ENCODE results near the gene ATP2C1.

Gene ATP2C1

DNA sequence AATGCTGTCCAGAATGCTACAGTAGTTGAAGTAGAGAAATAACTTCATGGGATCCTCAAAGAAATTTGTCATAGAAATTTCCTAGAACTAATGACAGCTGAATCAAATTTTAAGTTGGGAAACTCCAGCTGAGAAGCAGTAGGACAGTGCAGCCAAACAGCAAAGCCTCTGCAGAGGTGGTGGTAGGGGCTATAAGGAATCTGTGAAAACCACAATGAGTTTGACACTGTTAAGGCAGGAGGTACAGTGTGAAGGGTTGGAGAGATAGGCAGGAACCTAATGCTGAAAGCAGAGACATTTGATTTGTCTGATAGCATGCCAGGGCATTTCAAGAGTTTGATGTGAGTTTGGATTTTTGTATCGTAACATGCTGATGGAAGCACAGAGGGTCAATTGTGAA is 110.7 kb downstream of the ATP2C1 start:
- peaks cover 36% of the 10 kb centered on the region for H3K36me3 Mint-ChIP-seq
- DNase-seq, result no peak
- H3K4me1 Mint-ChIP-seq, result peaks cover 4% of the 10 kb centered on the region
- CTCF ChIA-PET, result no interaction called here
- no peak overlapping the region for H3K4me3 Mint-ChIP-seq
- H3K27ac Mint-ChIP-seq, result no peak overlapping the region
- no peaks in the 10 kb centered on the region for H3K27me3 Mint-ChIP-seq
- no peaks in the 10 kb centered on the region for H3K9me3 Mint-ChIP-seq

DNA sequence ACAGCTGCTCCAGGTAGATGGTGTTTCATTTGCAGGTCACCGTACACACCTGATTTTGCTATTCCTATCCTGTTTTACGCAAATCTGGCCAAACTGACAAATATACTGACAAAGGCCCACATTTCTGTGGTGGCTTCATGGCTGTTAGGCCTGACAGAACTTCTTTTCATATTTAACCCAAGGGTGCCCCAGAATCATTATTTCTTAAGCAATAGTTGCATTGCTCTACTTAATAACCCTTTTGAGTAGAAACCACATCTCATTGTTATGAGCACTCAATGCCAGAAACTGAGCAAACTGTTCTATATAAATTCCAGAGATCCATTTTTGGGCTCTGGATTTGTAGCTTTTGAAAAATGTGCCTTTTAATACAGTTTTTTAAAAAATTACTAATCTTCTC is 113.4 kb downstream of the ATP2C1 start:
- CTCF ChIA-PET, result interaction anchor here (0.9 kb wide), 1 partner anchor 18 kb away, joined by 3 read pairs; no protein-coding TSS in a partner anchor
- no peak overlapping the region for H3K27ac Mint-ChIP-seq
- peaks cover 4% of the 10 kb centered on the region for H3K4me1 Mint-ChIP-seq
- H3K36me3 Mint-ChIP-seq, result peaks cover 36% of the 10 kb centered on the region
- no peaks in the 10 kb centered on the region for H3K9me3 Mint-ChIP-seq
- no peaks in the 10 kb centered on the region for H3K27me3 Mint-ChIP-seq
- no peak overlapping the region for H3K4me3 Mint-ChIP-seq
- no peak for DNase-seq

DNA sequence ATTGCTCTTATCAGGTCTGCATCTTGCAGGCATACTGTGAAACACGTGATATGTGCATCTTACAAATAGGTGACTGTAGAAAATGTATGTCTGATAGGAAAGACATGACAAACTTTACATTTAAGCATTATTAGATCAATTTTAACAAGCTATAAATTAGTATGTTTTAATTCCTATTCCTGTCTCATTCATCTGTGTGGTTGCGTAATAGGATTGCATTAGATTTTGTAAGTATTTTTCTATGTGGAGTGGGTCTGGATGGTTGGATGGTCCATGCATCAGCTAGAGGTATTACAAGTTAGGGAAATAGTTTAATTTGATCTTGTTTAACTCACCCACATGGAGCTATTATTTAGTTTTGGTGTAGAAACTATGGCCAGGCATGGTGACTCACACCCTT is 113.9 kb downstream of the ATP2C1 start:
- H3K9me3 Mint-ChIP-seq, result no peaks in the 10 kb centered on the region

DNA sequence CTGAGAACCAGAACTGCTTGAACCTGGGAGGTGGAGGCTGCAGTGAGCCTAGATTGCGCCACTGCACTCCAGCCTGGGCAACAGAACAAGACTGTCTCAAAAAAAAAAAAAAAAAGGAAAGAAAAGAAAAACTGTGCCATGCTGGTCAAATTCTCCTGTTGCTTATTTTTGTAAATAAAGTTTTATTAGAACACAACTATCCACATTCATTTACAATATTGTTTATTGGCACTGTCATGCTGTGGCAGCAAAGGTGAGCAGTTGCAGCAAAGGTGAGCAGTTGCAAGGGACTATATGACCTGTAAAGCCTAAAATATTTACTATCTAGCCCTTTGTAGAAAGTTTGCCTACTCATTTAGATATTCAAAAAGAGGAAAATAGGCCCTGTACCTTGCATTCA is 114.4 kb downstream of the ATP2C1 start:
- H3K4me1 Mint-ChIP-seq, result peaks cover 3% of the 10 kb centered on the region
- no peaks in the 10 kb centered on the region for H3K9me3 Mint-ChIP-seq
- CTCF ChIA-PET, result no interaction called here
- H3K4me3 Mint-ChIP-seq, result no peak overlapping the region
- H3K27ac Mint-ChIP-seq, result no peak overlapping the region
- DNase-seq, result no peak
- no peaks in the 10 kb centered on the region for H3K27me3 Mint-ChIP-seq
- peaks cover 42% of the 10 kb centered on the region for H3K36me3 Mint-ChIP-seq

More for the DNA sequence above, 113.9 kb downstream of the ATP2C1 start:
- DNase-seq, result no peak
- no peaks in the 10 kb centered on the region for H3K27me3 Mint-ChIP-seq
- peaks cover 4% of the 10 kb centered on the region for H3K4me1 Mint-ChIP-seq
- H3K36me3 Mint-ChIP-seq, result peaks cover 38% of the 10 kb centered on the region
- no peak overlapping the region for H3K27ac Mint-ChIP-seq
- no peak overlapping the region for H3K4me3 Mint-ChIP-seq
- CTCF ChIA-PET, result no interaction called here

DNA sequence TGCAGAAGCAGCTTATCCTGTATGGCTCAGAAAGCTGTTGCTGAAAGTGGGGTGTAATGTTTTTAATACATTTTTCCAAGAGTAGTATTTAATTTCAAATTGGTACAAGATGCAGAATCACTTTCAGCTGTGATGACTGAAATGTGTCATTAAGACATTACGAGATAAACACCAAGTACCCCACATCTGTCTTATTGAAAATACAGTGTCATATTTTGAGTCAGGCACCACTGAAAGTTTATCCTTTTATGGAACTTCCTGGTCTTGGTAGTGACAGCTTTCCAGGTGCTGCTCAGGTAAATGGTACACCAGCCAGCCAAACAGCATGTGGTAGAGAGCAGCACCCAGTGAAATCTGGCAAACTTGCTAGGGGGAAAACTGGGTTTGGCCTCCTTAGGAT is 115.8 kb downstream of the ATP2C1 start:
- no peaks in the 10 kb centered on the region for H3K4me1 Mint-ChIP-seq
- H3K36me3 Mint-ChIP-seq, result peaks cover 44% of the 10 kb centered on the region
- DNase-seq, result no peak
- H3K9me3 Mint-ChIP-seq, result no peaks in the 10 kb centered on the region
- no peak overlapping the region for H3K27ac Mint-ChIP-seq
- CTCF ChIA-PET, result interaction anchor here (0.7 to 0.9 kb wide), 2 partner anchors 17 to 251 kb away, joined by 3 to 4 read pairs; no protein-coding TSS in a partner anchor
- H3K27me3 Mint-ChIP-seq, result no peaks in the 10 kb centered on the region
- H3K4me3 Mint-ChIP-seq, result no peak overlapping the region

DNA sequence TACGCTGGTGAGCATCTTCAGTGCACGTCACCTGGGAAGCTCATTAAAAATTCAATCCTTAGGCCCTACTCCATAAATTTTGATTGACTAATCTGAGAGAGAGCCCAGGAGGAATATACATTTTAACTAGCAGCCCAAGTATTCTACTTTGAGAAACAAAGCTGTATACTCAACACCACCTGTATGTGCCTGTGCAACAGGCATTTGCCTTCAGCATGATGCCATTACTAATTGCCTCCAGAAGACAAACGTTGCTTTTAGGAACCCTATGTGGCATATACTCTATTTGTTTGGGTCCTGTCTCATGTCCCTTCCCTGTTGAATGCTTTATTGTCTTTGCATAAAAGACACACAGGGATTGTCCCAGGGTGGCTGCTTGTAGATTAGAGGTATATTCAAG is 125.1 kb downstream of the ATP2C1 start:
- Mint-ChIP-seq H3K27ac (no peak overlapping the region), H3K9me3 (no peaks in the 10 kb centered on the region), H3K4me3 (no peak overlapping the region), H3K36me3 (peaks cover 43% of the 10 kb centered on the region), H3K27me3 (no peaks in the 10 kb centered on the region), H3K4me1 (peaks cover 32% of the 10 kb centered on the region)
- CTCF ChIA-PET, result interaction anchor here (1.6 kb wide), 1 partner anchor 14 kb away, joined by 4 read pairs; no protein-coding TSS in a partner anchor
- no peak for DNase-seq

DNA sequence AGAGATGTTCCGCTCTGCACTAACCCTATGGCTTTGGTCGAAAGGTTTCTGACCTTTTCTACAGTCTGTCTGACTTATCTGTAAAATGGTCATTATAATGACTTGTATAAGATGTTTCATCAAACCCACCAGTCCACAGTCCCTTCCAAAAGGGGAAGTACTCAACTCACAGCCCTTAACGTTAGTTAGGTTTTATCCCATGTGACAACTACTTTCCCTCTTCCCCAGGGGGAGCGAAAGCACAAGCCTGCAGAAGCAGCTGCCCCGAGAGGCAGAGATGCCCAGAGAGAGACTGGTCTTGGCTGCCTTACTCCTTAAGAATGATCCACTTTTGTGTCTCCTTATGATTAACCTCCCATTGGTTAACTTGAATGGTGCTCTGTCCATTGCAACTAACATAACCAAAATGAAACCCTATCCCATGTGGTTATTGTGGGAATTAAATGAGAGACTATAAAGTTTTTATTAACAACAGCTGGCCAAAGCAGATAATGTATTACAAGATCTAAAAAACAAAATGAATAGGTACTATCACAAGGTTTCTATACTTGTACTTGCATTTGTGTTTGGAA is 126.3 kb downstream of the ATP2C1 start:
- Mint-ChIP-seq H3K36me3 (peaks cover 49% of the 10 kb centered on the region), H3K9me3 (no peaks in the 10 kb centered on the region), H3K4me1 (peaks cover 44% of the 10 kb centered on the region), H3K27me3 (no peaks in the 10 kb centered on the region), H3K27ac (no peak overlapping the region), H3K4me3 (no peak overlapping the region)
- no peak for DNase-seq
- CTCF ChIA-PET, result interaction anchor here (1.6 kb wide), 1 partner anchor 13 kb away, joined by 4 read pairs; no protein-coding TSS in a partner anchor

DNA sequence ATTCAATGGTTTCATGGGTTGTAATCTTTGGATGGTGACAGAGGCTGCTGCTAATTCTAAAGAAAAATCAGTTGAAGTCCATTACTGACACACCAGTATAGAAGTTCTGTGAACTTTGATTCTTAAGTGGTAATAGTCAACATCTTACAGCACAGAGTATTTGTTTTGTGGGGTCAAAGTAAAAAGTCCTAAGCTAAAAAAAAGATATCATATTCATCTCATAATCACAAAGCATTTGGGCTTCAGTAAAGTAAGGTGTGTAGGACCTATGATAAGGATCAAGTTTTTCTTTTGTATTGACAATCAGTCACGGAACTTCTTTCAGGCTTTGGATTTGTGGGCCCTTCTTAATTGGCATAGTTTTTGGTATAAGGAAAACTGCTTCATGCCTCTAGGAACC is 131.7 kb downstream of the ATP2C1 start:
- DNase-seq, result no peak
- Mint-ChIP-seq H3K27me3 (no peaks in the 10 kb centered on the region), H3K9me3 (no peaks in the 10 kb centered on the region), H3K4me1 (peaks cover 54% of the 10 kb centered on the region), H3K4me3 (peak overlapping the region; percentile 88), H3K36me3 (peaks cover 30% of the 10 kb centered on the region), H3K27ac (peak overlapping the region; percentile 94)
- CTCF ChIA-PET, result interaction anchor here (0.9 to 1.5 kb wide), 2 partner anchors 11 to 19 kb away, joined by 3 read pairs; no protein-coding TSS in a partner anchor

DNA sequence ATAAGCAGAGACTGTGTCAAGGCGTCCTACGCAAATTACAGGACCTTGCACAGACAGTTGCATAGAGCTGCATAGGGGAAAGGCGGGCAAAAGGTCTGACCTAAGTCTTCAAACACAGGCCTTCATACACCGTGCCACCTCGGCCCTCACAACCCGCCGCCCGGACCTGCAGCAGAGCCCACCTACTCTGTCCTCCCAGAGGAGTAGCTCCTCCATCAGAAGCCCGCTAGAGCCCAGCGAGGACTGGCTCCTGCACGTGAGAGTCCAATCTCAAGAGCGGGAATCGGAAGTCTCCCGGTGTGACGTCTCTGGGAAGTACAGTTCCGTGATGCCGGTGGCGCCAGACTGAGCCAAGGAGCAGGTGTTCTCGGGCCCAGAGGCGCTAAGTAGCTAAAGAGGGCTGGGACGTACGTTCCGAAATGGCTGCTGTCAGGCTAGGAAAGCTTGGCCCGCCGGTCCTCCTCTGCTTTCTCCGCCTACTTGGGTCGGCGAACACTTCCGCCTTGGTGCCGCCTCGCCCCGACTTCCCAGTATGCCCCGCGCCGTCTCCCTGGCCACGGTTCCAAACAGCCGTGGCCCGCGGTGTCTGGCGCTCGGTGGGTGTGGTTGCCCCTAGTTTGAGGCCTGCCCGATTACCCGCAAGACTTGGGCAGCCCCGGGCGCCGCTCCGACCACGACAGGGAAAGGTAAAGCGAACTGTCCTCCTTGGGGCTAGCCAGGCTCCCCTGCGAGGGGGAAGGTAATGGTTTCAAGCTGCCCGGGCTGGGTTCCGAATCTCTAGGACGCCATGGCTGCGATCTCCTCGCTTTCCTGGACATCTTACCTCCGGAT is 132.7 kb downstream of the ATP2C1 start, which contains the start of the genes ASTE1 and NEK11:
TSS of gene ASTE1 (minus strand) at position 505 of the 831 bp plus-strand sequence. CDS start 1,519 bp downstream, outside the sequence.
TSS of gene NEK11 (plus strand) at position 557 of the 831 bp plus-strand sequence. CDS start 2,832 bp downstream, outside the sequence.
- CTCF ChIA-PET, result interaction anchor here (0.7 to 1.3 kb wide), 4 partner anchors 16 to 693 kb away, joined by 3 to 5 read pairs (median 4); partner anchors contain the start of gene ATP2C1

DNA sequence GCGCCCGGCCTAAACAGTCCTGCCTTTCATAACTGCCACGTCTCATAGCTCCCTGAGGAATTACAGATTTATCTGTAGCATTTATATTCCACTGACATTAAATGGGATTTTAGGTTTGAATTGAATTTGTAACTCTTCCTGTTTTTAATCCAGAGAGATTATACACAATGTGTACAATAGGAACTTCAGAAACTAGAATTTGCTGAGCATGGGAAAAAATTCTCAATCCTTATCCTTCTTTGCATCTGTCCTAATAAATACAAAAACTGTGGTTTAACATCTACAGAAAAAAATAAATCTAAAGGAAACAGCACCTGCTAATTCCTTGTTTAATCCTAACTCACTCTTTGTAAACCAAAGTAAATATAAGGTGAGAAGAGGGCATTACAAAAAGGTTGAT is 135.0 kb downstream of the ATP2C1 start:
- Mint-ChIP-seq H3K4me3 (no peak overlapping the region), H3K27me3 (no peaks in the 10 kb centered on the region), H3K27ac (no peak overlapping the region), H3K4me1 (peaks cover 30% of the 10 kb centered on the region), H3K36me3 (peaks cover 14% of the 10 kb centered on the region), H3K9me3 (no peaks in the 10 kb centered on the region)
- CTCF ChIA-PET, result no interaction called here
- no peak for DNase-seq

More for the DNA sequence above, 132.7 kb downstream of the ATP2C1 start, which contains the start of the genes ASTE1 and NEK11:
- H3K9me3 Mint-ChIP-seq, result no peaks in the 10 kb centered on the region
- H3K4me1 Mint-ChIP-seq, result peaks cover 45% of the 10 kb centered on the region
- peak; percentile 95 for DNase-seq
- peaks cover 22% of the 10 kb centered on the region for H3K36me3 Mint-ChIP-seq
- no peaks in the 10 kb centered on the region for H3K27me3 Mint-ChIP-seq
- H3K27ac Mint-ChIP-seq, result peak within 1 kb of the TSS; percentile 94
- H3K4me3 Mint-ChIP-seq, result peak within 1 kb of the TSS; percentile 88

DNA sequence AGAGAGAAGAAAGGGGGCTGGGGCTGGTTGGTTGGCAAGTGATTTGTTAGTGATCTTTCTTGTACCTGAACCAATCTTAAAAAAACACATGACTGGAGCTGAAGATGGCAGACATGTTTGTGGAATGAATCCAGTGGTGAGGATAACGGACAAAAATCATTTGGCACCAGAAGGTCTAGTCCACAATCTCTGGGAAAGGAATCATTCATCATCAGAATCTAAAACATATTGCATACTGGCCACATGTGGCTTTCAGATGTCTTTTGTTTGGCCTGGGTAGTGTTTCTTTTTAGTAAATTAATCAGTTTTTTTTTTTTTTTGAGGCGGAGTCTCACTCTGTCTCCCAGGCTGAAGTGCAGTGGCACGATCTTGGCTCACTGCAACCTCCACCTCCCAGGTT is 137.8 kb downstream of the ATP2C1 start:
- DNase-seq, result no peak
- H3K9me3 Mint-ChIP-seq, result no peaks in the 10 kb centered on the region
- no peaks in the 10 kb centered on the region for H3K36me3 Mint-ChIP-seq
- H3K27ac Mint-ChIP-seq, result no peak overlapping the region
- no peak overlapping the region for H3K4me3 Mint-ChIP-seq
- CTCF ChIA-PET, result interaction anchor here (2.3 kb wide), 1 partner anchor 998 kb away, joined by 6 read pairs; no protein-coding TSS in a partner anchor
- H3K27me3 Mint-ChIP-seq, result no peaks in the 10 kb centered on the region
- peaks cover 6% of the 10 kb centered on the region for H3K4me1 Mint-ChIP-seq

DNA sequence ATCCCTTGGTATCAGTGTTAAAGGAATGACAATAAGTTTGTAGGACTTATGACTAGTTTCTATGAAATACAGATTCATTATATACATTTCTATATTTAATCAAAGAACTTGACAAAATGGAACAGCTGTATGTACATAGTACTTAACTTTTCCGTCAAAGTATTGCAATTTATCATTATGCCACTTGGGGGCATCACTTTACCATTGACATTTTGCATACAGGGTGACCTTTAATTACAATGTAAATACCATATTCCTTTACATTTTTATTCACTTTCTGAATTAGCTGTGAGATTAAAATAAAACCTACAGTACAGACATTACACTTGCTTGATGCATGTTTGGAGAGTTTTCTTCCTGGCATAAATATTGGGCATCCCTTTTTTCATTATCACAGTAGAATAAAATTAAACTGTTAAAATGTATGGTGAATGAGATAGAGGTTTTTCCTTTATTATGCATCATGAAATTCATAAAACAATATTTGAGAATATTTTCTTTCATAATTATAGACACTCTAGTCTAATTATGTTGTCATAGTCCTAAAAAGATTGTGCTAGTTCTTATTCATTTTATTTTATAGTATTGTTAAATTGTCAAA is 139.7 kb downstream of the ATP2C1 start:
- H3K4me3 Mint-ChIP-seq, result no peak overlapping the region
- no peaks in the 10 kb centered on the region for H3K4me1 Mint-ChIP-seq
- DNase-seq, result peak; percentile 25
- no peaks in the 10 kb centered on the region for H3K9me3 Mint-ChIP-seq
- H3K27ac Mint-ChIP-seq, result no peak overlapping the region
- no peaks in the 10 kb centered on the region for H3K27me3 Mint-ChIP-seq
- CTCF ChIA-PET, result interaction anchor here (0.7 to 2.3 kb wide), 11 partner anchors 8 to 996 kb away, joined by 3 to 10 read pairs (median 4); no protein-coding TSS in a partner anchor
- no peaks in the 10 kb centered on the region for H3K36me3 Mint-ChIP-seq

DNA sequence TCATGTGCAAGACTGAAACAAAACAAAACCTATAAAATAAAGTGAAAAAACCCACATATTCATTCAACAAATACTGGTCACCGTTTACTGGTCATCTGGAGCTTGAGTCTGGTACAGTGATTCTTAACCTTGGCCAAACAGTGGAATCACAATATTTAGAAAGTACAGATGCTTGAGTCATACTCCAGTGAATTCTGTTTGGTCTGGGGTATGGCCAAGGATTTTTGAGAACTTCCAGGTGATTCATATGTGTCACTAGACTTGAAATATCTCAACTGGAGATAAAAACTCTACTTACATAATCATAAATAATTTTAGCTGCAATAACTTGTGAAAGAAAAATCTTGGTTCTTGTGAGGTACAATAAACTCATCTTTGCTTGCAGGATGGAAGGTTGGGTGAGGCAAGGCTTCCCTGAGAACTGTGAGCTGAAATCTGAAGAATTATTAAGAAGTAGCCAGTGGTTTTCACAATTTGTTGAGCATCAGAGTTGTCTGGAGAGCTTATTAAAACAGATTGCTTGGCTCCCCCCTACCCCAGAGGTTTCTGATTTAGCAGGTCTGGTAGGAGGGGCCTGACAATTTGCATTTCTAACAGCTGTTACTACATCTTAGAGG is 142.4 kb downstream of the ATP2C1 start:
- no peak for DNase-seq
- H3K9me3 Mint-ChIP-seq, result peaks cover 3% of the 10 kb centered on the region
- no peaks in the 10 kb centered on the region for H3K27me3 Mint-ChIP-seq
- no peak overlapping the region for H3K27ac Mint-ChIP-seq
- H3K4me1 Mint-ChIP-seq, result peaks cover 10% of the 10 kb centered on the region
- CTCF ChIA-PET, result interaction anchor here (1.0 to 1.3 kb wide), 3 partner anchors 11 to 142 kb away, joined by 3 to 4 read pairs (median 3); no protein-coding TSS in a partner anchor
- peaks cover 3% of the 10 kb centered on the region for H3K36me3 Mint-ChIP-seq
- no peak overlapping the region for H3K4me3 Mint-ChIP-seq
